Upper lobe of left lung (tissue), 6 donors: Measurements from ENCODE around the gene PDIA4. TPM values are rescaled to one million over a fixed set of nuclear protein-coding genes. Genes with fewer than 3 reads are reported as not detected.

ENCODE experiments used
- ATAC-seq, 2 donors: fragments of 200-7000 bp; cut with Tn5 transposase; one replicate each; pipeline ENCODE4 v1.9.1; 2022; ENCODE audit warnings: mild to moderate bottlenecking in 2 of 2, moderate library complexity in 2 of 2; ENCODE audit not compliant: low FRiP score in 2 of 2
- DNase-seq, 2 donors: peaks; one replicate each; pipeline ENCODE4 v3.0.0-alpha.2; 2019 to 2020
- H3K27ac ChIP-seq, 4 donors: fragments of 200-600 bp; sonication (generic); one replicate each; pipeline ENCODE4 v1.5.1; 2016 to 2019
- H3K27me3 ChIP-seq, 4 donors: fragments of 200-600 bp; sonication (generic); one replicate each; pipeline ENCODE4 v1.5.1; 2017 to 2019
- H3K36me3 ChIP-seq, 4 donors: fragments of 200-600 bp; sonication (generic); one replicate each; pipeline ENCODE4 v1.5.1; 2016 to 2019
- H3K4me1 ChIP-seq, 4 donors: fragments of 200-600 bp; sonication (generic); one replicate each; pipeline ENCODE4 v1.5.1; 2018 to 2019
- H3K4me3 ChIP-seq, 4 donors: fragments of 200-600 bp; sonication (generic); one replicate each; pipeline ENCODE4 v1.5.1; 2017 to 2019; ENCODE audit warnings: mild to moderate bottlenecking in 2 of 4, moderate library complexity in 1 of 4
- H3K9me3 ChIP-seq, 4 donors: fragments of 200-600 bp; sonication (generic); one replicate each; pipeline ENCODE4 v1.5.1; 2018 to 2019
- CTCF ChIP-seq, 6 experiments: fragments of 450-650 bp in 4 of 6; fragments of 200-600 bp in 2 of 6; sonication (generic) in 2 of 6; IDR thresholded peaks; one replicate each; pipeline ENCODE4 v1.5.1; 2016 to 2019; ENCODE audit warnings: antibody characterized with exemption in 6 of 6
- EP300 ChIP-seq, 4 donors: sonication (generic); formaldehyde crosslinking; IDR thresholded peaks; one replicate each; pipeline ENCODE4 v1.5.1; 2017; ENCODE audit warnings: antibody characterized with exemption in 4 of 4, control low read depth in 2 of 4
- POLR2A ChIP-seq, 4 donors: fragments of 450-650 bp; IDR thresholded peaks; one replicate each; pipeline ENCODE4 v1.5.1; 2016 to 2017; ENCODE audit warnings: antibody characterized with exemption in 4 of 4, mild to moderate bottlenecking in 2 of 4
- POLR2AphosphoS5 ChIP-seq, 2 donors: sonication (generic); formaldehyde crosslinking; IDR thresholded peaks; one replicate each; pipeline ENCODE4 v1.5.1; 2017; ENCODE audit warnings: antibody characterized with exemption in 2 of 2
- WGBS, 2 donors: methylation state at CpG; one replicate each; pipeline ENCODE4 v1.1.5; 2017 to 2018; 5-methylcytosine and 5-hydroxymethylcytosine counted together
- total RNA-seq, 6 donors: library from RNA; depleted of rRNA in 4 of 6; stranded (reverse); fragments of >200 nt in 4 of 6; gene quantifications; one replicate each; pipeline versions ENCODE4 v1.1.0 to v1.2.1, GENCODE V29; 2016 to 2021
- donor health status: DM: no; HTN: no; CAD: no; lungs with moderate emphysema.
- donor health status: DM: no; HTN: yes; CAD: no; lungs with severe emphysema.

PDIA4 gene
- total RNA-seq, 6 donors from 2014 or later, result 25.1 to 160 (median 77.8) TPM

- no peaks in the 10 kb centered on the region for H3K27me3 ChIP-seq
- DNase-seq, result peak in 1 of 2 donors; percentile 26
- WGBS, 2 donors, result 18 to 23% methylated on average over 20 of the region's 20 CpGs
- peaks cover 6 to 25% (median 10%) of the 10 kb centered on the region in 4 donors for H3K4me1 ChIP-seq
- peak overlapping the region in 3 of 4 donors; percentile 42 to 66 (median 59) for H3K4me3 ChIP-seq
- H3K36me3 ChIP-seq, result no peaks in the 10 kb centered on the region
- peak overlapping the region; percentile 29 to 82 (median 62) for H3K27ac ChIP-seq
- TF ChIP-seq CTCF (IDR thresholded peaks at IDR 0.05) (no peak), POLR2A (IDR thresholded peaks at IDR 0.05) (no peak), EP300 (IDR thresholded peaks at IDR 0.05) (no peak), POLR2AphosphoS5 (IDR thresholded peaks at IDR 0.05) (no peak)
- ATAC-seq, result no peak
- H3K9me3 ChIP-seq, result no peaks in the 10 kb centered on the region
Measured at GRCh38 chr7:148963583-148964482, 64.5 kb downstream of the PDIA4 start.

- Histone ChIP-seq H3K9me3 (no peaks in the 10 kb centered on the region), H3K4me3 (peak overlapping the region; percentile 8 to 66 (median 50)), H3K27ac (peak overlapping the region; percentile 29 to 82 (median 62)), H3K27me3 (no peaks in the 10 kb centered on the region), H3K36me3 (no peaks in the 10 kb centered on the region), H3K4me1 (peaks cover 6 to 25% (median 10%) of the 10 kb centered on the region in 4 donors)
- TF ChIP-seq POLR2AphosphoS5 (IDR thresholded peaks at IDR 0.05) (no peak), CTCF (IDR thresholded peaks at IDR 0.05) (peak in 5 of 6 experiments; percentile 36 to 63 (median 44))
- ATAC-seq (peak; percentile 68 to 83), DNase-seq (peak in 1 of 2 donors; percentile 67)
- WGBS, 2 donors, result 1% methylated on average over 5 of the region's 5 CpGs
Measured at GRCh38 chr7:148962823-148963582, 65.3 kb downstream of the PDIA4 start.

GRCh38 chr7:148962440-148962822, 65.9 kb downstream of the PDIA4 start:
- Histone ChIP-seq H3K27me3 (no peaks in the 10 kb centered on the region), H3K27ac (peak overlapping the region in 1 of 4 donors; percentile 76), H3K4me3 (peak overlapping the region in 3 of 4 donors; percentile 42 to 66 (median 59)), H3K36me3 (no peaks in the 10 kb centered on the region), H3K4me1 (peaks cover 6 to 25% (median 10%) of the 10 kb centered on the region in 4 donors), H3K9me3 (no peaks in the 10 kb centered on the region)
- ATAC-seq (no peak), DNase-seq (no peak)
- 11 to 12% methylated on average over 5 of the region's 5 CpGs for WGBS, 2 donors
- no peak for TF ChIP-seq EP300 (IDR thresholded peaks at IDR 0.05)
- no peak for TF ChIP-seq POLR2AphosphoS5 (IDR thresholded peaks at IDR 0.05)
- TF ChIP-seq POLR2A (IDR thresholded peaks at IDR 0.05), result no peak
- TF ChIP-seq CTCF (IDR thresholded peaks at IDR 0.05), result no peak

- Histone ChIP-seq H3K27me3 (no peaks in the 10 kb centered on the region), H3K9me3 (no peaks in the 10 kb centered on the region), H3K36me3 (no peaks in the 10 kb centered on the region), H3K4me1 (peaks cover 5 to 13% (median 6%) of the 10 kb centered on the region in 4 donors), H3K27ac (no peak overlapping the region), H3K4me3 (no peak overlapping the region)
- no peak for ATAC-seq
- 71 to 78% methylated on average over 3 of the region's 3 CpGs for WGBS, 2 donors
- no peak for DNase-seq
- TF ChIP-seq POLR2AphosphoS5 (IDR thresholded peaks at IDR 0.05) (no peak), CTCF (IDR thresholded peaks at IDR 0.05) (no peak), EP300 (IDR thresholded peaks at IDR 0.05) (no peak), POLR2A (IDR thresholded peaks at IDR 0.05) (no peak)
Measured at GRCh38 chr7:148959726-148960125, 68.6 kb downstream of the PDIA4 start.
